Mucosa of descending colon (tissue), 3 donors: ENCODE data around the gene TKFC. TPM values are rescaled to one million over a fixed set of nuclear protein-coding genes. Genes with fewer than 3 reads are reported as not detected.
A peak's percentile ranks its signal among the peaks of the same experiment; 100 is the strongest.

Experiments
- ATAC-seq: fragments of 200-7000 bp; cut with Tn5 transposase; one replicate; pipeline ENCODE4 v1.9.1; 2020; ENCODE audit warnings: mild to moderate bottlenecking, moderate library complexity
- DNase-seq, 3 donors: peaks; one replicate each; pipeline ENCODE4 v3.0.0-alpha.2; 2020
- H3K36me3 ChIP-seq: fragments of 200-600 bp; one replicate; pipeline ENCODE4 v1.8.0; 2021; ENCODE audit warnings: low read depth, mild to moderate bottlenecking
- H3K4me1 ChIP-seq: fragments of 200-600 bp; one replicate; pipeline ENCODE4 v1.8.0; 2021; ENCODE audit warnings: low read depth, mild to moderate bottlenecking
- H3K4me3 ChIP-seq: fragments of 200-600 bp; one replicate; pipeline ENCODE4 v1.8.0; 2021; ENCODE audit warnings: mild to moderate bottlenecking
- H3K9me3 ChIP-seq: fragments of 200-600 bp; one replicate; pipeline ENCODE4 v1.8.0; 2021; ENCODE audit warnings: mild to moderate bottlenecking
- intact Hi-C, 2 donors: fragments of 100-400 bp; cut with DNase I in 1 of 2; cut with micrococcal nuclease in 1 of 2; formaldehyde crosslinking; loops; one replicate each; pipeline versions ENCODE4 v1.11.0 to v1.11.1; 2022; cut with DNase I, micrococcal nuclease
- total RNA-seq, 3 donors: library from RNA; stranded (reverse); fragmentation: NEBNext Ultra II Directional in 2 of 3; extraction: Animal tissue kit (Norgen Biotek cat#: 25700) in 2 of 3; gene quantifications; one replicate each; pipeline versions ENCODE4 v1.2.1 to v1.2.4, GENCODE V29; 2021 to 2023
- TF ChIP-seq, protein P1 (sequence below): fragments of 200-600 bp; IDR thresholded peaks from one replicate; pipeline ENCODE4 v1.8.0; 2022; ENCODE audit warnings: antibody characterized with exemption, mild to moderate bottlenecking
- donor health status: DM: no; HTN: no; CAD: no; lungs with moderate emphysema.
- donor health status: DM: no; HTN: no; CAD: no.
- donor health status: DM: no; HTN: yes; CAD: no.

TKFC gene
- total RNA-seq, 3 donors from 2014 or later, result 30.9 to 78.8 (median 63.1) TPM

DNA sequence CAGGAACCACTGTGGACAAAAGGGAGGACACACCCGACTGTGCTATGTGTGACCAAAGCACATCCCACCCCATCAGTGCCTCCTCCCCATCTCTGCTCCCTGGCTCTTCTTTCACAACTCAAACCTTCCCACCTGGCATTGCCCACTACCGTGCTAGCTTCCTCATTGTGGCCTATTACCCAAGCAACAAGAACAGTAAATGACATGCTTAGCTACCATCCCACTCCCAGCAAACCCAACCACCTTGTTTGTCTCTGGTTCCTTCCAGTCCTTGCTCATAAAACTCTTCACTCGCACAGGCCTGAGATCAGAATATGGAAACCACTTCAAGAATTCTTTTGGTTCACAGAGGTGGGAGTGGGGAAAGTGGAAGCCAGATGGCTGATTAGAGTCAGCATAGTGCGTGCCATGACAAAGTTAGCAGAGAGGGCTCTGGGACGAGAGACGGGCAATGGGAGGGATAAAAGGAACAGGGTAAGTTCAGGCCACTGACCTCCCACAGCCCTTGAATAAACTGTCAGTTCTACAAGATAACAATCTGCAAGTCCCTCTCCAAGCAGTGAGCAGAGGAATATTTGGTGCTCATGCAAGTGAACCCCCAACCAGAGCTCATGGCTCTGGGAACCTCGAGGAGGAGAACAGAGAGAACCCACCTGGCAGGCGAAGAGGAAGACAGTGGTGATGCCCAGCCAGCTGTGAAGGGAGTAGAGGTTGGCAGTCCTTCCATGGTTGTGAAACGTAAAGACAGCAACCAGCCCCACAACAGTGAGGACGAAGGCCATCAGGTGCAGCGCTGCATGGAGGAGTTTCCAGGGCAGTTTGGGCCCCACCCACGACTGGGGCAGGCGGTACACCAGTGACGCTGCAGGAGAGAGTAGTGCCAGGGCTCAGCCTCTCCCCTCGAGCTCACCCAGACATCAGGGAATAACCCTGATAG, 20.4 kb downstream of the TKFC start:
- TF ChIP-seq, protein P1, sequence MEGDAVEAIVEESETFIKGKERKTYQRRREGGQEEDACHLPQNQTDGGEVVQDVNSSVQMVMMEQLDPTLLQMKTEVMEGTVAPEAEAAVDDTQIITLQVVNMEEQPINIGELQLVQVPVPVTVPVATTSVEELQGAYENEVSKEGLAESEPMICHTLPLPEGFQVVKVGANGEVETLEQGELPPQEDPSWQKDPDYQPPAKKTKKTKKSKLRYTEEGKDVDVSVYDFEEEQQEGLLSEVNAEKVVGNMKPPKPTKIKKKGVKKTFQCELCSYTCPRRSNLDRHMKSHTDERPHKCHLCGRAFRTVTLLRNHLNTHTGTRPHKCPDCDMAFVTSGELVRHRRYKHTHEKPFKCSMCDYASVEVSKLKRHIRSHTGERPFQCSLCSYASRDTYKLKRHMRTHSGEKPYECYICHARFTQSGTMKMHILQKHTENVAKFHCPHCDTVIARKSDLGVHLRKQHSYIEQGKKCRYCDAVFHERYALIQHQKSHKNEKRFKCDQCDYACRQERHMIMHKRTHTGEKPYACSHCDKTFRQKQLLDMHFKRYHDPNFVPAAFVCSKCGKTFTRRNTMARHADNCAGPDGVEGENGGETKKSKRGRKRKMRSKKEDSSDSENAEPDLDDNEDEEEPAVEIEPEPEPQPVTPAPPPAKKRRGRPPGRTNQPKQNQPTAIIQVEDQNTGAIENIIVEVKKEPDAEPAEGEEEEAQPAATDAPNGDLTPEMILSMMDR, result no peak
- intact Hi-C loops, result no loop called here
- ATAC-seq (peak; percentile 86), DNase-seq (peak; percentile 71 to 74 (median 71))
- H3K9me3 ChIP-seq, result no peaks in the 10 kb centered on the region
- no peak overlapping the region for H3K4me3 ChIP-seq
- peaks cover 6% of the 10 kb centered on the region for H3K36me3 ChIP-seq
- H3K4me1 ChIP-seq, result peaks cover under 1% of the 10 kb centered on the region

DNA sequence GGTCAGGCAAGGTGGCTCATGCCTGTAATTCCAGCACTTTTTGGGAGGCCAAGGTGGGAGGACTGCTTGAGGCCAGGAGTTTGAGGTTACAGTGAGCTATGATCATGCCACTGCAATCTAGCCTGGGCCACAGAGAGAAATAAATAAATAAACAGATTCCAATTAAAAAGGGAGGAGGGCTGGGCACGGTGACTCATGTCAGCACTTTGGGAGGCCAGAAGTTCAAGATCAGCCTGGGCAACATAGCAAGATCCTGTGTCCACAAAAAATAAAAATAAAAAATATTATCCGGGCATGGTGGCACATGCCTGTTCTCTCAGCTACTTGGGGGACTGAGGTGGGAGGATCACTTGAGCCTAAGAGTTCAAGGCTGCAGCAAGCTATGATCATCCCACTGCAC, 21.2 kb downstream of the TKFC start:
- DNase-seq, result no peak
- Histone ChIP-seq H3K4me1 (peaks cover 9% of the 10 kb centered on the region), H3K36me3 (peaks cover 6% of the 10 kb centered on the region), H3K9me3 (no peaks in the 10 kb centered on the region), H3K4me3 (no peak overlapping the region)
- TF ChIP-seq, protein P1, result no peak
- ATAC-seq, result peak; percentile 24
- intact Hi-C loops, result no loop called here

DNA sequence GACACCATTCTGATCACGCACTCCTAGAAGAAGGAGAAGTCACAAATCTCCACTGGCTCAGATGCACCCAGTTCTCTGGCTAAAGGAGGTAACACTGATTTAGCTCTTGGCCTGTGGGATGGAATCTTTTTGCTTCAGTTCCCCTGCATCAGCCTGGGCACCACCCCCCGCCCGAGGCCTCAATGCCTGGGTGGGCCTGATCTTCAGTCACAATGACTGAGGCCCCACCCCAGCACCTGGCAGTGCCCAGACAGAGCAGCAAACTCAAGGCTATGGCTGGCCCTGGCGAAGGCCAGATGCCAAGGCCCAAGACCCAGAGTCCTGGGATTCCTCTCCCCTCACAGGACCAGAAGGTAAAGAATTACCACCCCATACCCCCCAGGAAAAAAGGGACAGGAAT, 23.7 kb downstream of the TKFC start:
- Histone ChIP-seq H3K4me1 (peaks cover 29% of the 10 kb centered on the region), H3K36me3 (peaks cover 5% of the 10 kb centered on the region), H3K4me3 (no peak overlapping the region), H3K9me3 (no peaks in the 10 kb centered on the region)
- TF ChIP-seq, protein P1, result no peak
- intact Hi-C loops, result no loop called here
- ATAC-seq (no peak), DNase-seq (peak in 1 of 3 donors; percentile 30)

DNA sequence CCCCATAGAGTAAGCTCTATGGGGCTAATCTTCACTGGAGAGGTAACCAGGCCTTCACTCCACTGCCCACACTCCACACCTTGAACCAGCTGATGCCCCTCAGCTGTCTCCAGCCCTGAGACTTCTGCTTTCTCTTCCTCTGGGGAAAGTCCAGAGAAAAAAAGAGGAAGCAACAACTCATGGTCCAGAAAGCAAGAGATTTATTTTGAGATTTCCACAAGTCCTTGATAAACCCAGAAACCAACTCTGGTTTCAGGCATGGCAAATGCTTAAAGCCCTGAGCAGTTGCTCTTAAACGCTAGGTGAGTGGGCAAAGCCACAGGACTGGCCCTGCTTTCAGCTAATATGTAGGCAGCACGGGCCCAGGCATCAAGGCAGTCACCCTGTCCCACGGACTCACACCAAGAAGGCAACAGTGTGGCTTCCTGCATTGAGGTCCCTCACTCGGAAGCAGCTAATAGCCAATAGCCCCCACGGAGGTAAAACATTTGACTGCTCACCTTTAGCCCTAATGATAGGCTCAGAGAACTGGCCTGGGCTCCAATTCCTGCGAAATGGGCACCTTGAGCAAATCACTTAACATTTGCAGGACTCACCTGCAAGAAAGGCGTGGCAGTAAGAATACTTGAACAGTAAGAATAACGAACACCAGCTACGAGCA, 24.3 kb downstream of the TKFC start:
- TF ChIP-seq, protein P1, result no peak
- ATAC-seq (no peak), DNase-seq (peak in 1 of 3 donors; percentile 29)
- Histone ChIP-seq H3K36me3 (no peaks in the 10 kb centered on the region), H3K4me3 (no peak overlapping the region), H3K4me1 (peaks cover 29% of the 10 kb centered on the region), H3K9me3 (no peaks in the 10 kb centered on the region)
- intact Hi-C loops, result no loop called here

DNA sequence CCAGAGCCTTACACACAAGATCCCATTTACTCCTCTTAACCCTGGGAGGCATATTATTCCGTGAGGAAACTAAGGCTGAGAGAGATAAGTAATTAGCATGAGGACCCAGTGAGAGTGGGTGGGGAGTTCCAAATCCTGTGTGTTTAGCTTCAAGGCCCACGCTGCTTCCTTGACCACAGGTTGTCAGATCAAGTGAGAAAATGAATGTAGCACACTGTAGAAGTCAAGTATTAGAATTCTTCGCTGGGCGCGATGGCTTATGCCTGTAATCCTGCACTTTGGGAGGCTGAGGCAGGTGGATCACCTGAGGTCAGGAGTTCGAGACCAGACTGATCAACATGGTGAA, 24.8 kb downstream of the TKFC start:
- H3K36me3 ChIP-seq, result no peaks in the 10 kb centered on the region
- DNase-seq (no peak), ATAC-seq (no peak)
- no peaks in the 10 kb centered on the region for H3K9me3 ChIP-seq
- TF ChIP-seq, protein P1, result no peak
- H3K4me1 ChIP-seq, result peaks cover 29% of the 10 kb centered on the region
- intact Hi-C loops, result no loop called here
- no peak overlapping the region for H3K4me3 ChIP-seq
